Endothelial cell of umbilical vein (primary cell): ENCODE measurements around the gene ATR. TPM values are rescaled to one million over a fixed set of nuclear protein-coding genes. Genes with fewer than 3 reads are reported as not detected.
"Not testable (repeated sequence)": the region's sequence is repeated elsewhere in the genome, so short reads cannot be mapped to it uniquely, and the experiment has no call there.

Experiments used
- BruUV-seq: library from RNA; stranded (reverse); fragments of 400-500 nt; replicated peaks from 2 replicates; lab custom pipeline; 2021; lab: Mats Ljungman, UMichigan
- CTCF ChIA-PET: fragments of 300-600, 350-600 bp; sonication (Branson Sonifier 250); formaldehyde crosslinking; loops from one replicate; lab custom pipeline; 2021; ENCODE audit warnings: antibody characterized with exemption, inconsistent platforms; lab: Charles Lee
- POLR2A ChIA-PET: fragments of 300-600, 350-600 bp; sonication (Branson Sonifier 250); formaldehyde crosslinking; loops from one replicate; lab custom pipeline; 2021; ENCODE audit warnings: antibody characterized with exemption, inconsistent platforms; lab: Charles Lee
- DNase-seq: peaks from one replicate; pipeline ENCODE4 v3.0.0-alpha.2; 2011; ENCODE audit warnings: low read depth, low spot score
- FAIRE-seq: peaks from 2 replicates; lab custom pipeline; 2011; peaks lifted over from hg19 to GRCh38; lab: Jason Lieb, UNC
- H2AFZ ChIP-seq: 2 replicates; pipeline ENCODE4 v1.6.0; 2012; ENCODE audit warnings: low read depth, low read length, control low read depth, inconsistent platforms
- H3K27ac ChIP-seq: 2 replicates; pipeline ENCODE4 v1.5.1; 2011; ENCODE audit warnings: low read depth, mild to moderate bottlenecking, control low read depth, low read length, moderate library complexity; ENCODE audit not compliant: insufficient read depth
- H3K27me3 ChIP-seq, 2 experiments: 2 replicates each; pipeline versions ENCODE4 v1.6.0 to v1.6.1; 2011; ENCODE audit warnings: low read length in 2 of 2, mixed read lengths in 1 of 2; ENCODE audit not compliant: control insufficient read depth in 2 of 2, insufficient read depth in 2 of 2
- H3K36me3 ChIP-seq, 2 experiments: 2 replicates in 1 of 2; 3 replicates in 1 of 2; pipeline ENCODE4 v1.5.1; 2011; ENCODE audit warnings: low read length in 2 of 2, mild to moderate bottlenecking in 1 of 2, moderate library complexity in 1 of 2; ENCODE audit not compliant: control insufficient read depth in 2 of 2, insufficient read depth in 2 of 2; ENCODE audit errors: extremely low read depth in 1 of 2
- H3K4me1 ChIP-seq: 3 replicates; pipeline ENCODE4 v1.5.1; 2011; ENCODE audit warnings: mild to moderate bottlenecking, low read length; ENCODE audit not compliant: control insufficient read depth, insufficient read depth; ENCODE audit errors: extremely low read depth
- H3K4me2 ChIP-seq: 2 replicates; pipeline ENCODE4 v1.6.1; 2011; ENCODE audit warnings: low read length, control low read depth, mixed read lengths; ENCODE audit not compliant: insufficient read depth
- H3K4me3 ChIP-seq, 3 experiments: fragments of 200-600 bp in 1 of 3; sonication (generic), shearing (Covaris generic) in 1 of 3; replicated peaks in 1 of 3; 2 replicates each; pipeline ENCODE4 v1.5.1; 2011 to 2016; ENCODE audit warnings: control low read depth in 3 of 3, low read length in 3 of 3, mild to moderate bottlenecking in 2 of 3, inconsistent platforms in 1 of 3, low read depth in 1 of 3, moderate library complexity in 1 of 3; ENCODE audit not compliant: insufficient read depth in 1 of 3
- H3K79me2 ChIP-seq: 2 replicates; pipeline ENCODE4 v1.6.0; 2012; ENCODE audit warnings: low read length, inconsistent platforms; ENCODE audit not compliant: control insufficient read depth, insufficient read depth
- H3K9ac ChIP-seq: replicated peaks from 2 replicates; pipeline ENCODE3; 2011; ENCODE audit warnings: low read length, control low read depth; ENCODE audit not compliant: insufficient read depth; ENCODE audit errors: extremely low read depth
- H3K9me1 ChIP-seq: replicated peaks from 3 replicates; pipeline ENCODE4 v1.6.0; 2011; ENCODE audit warnings: mild to moderate bottlenecking, low read length; ENCODE audit not compliant: control insufficient read depth, insufficient read depth; ENCODE audit errors: extremely low read depth
- H3K9me3 ChIP-seq: replicated peaks from 2 replicates; pipeline ENCODE4 v1.5.1; 2012; ENCODE audit warnings: low read length, inconsistent platforms; ENCODE audit not compliant: control insufficient read depth, insufficient read depth
- H4K20me1 ChIP-seq: replicated peaks from 2 replicates; pipeline ENCODE3; 2011; ENCODE audit warnings: mild to moderate bottlenecking, low read length; ENCODE audit not compliant: control insufficient read depth, insufficient read depth; ENCODE audit errors: extremely low read depth
- EZH2 ChIP-seq: IDR thresholded peaks from 2 replicates; pipeline ENCODE4 v1.6.1; 2012; ENCODE audit warnings: borderline replicate concordance, low read depth, mild to moderate bottlenecking, moderate library complexity, low read length, inconsistent platforms; ENCODE audit not compliant: severe bottlenecking
- FOS ChIP-seq: IDR thresholded peaks from 2 replicates; pipeline ENCODE4 v1.6.1; 2011; ENCODE audit warnings: mild to moderate bottlenecking, low read length, moderate library complexity, borderline replicate concordance; ENCODE audit not compliant: insufficient read depth
- MYC ChIP-seq: IDR thresholded peaks from one replicate; pipeline ENCODE4 v1.6.1; 2011; ENCODE audit warnings: mild to moderate bottlenecking, low read depth, low read length
- POLR2A ChIP-seq: IDR thresholded peaks from 2 replicates; pipeline ENCODE4 v1.6.1; 2012; ENCODE audit warnings: low read depth, mild to moderate bottlenecking, control low read depth, low read length
- dilution Hi-C: fragments of 300-500 bp; cut with MboI; formaldehyde crosslinking; loops from one replicate; pipeline ENCODE4 v1.15.0; 2019; ENCODE audit warnings: low sequenced_read_pairs; ENCODE audit not compliant: extremely low pct_ligation_motif_present
- intact Hi-C: fragments of 100-400 bp; cut with micrococcal nuclease; formaldehyde crosslinking; loops from one replicate; pipeline ENCODE4 v1.10.0; 2022
- polyA plus RNA-seq, 4 experiments: library from polyadenylated mRNA; depleted of rRNA in 3 of 4; stranded (reverse) in 3 of 4; unstranded in 1 of 4; fragments of >200 nt; gene quantifications; 2 replicates each; pipeline versions ENCODE4 v1.2.1 to v1.2.3, GENCODE V29; 2011 to 2012; ENCODE audit warnings: missing spikeins in 1 of 4
- small RNA-seq: library from RNA; depleted of rRNA; stranded (forward); fragments of <200 nt; gene quantifications from one replicate; pipeline ENCODE3, GENCODE V24; 2012; ENCODE audit warnings: low replicate concordance, low read depth; ENCODE audit not compliant: insufficient read depth, insufficient read length
- total RNA-seq: library from RNA; stranded (reverse); gene quantifications from 2 replicates; pipeline ENCODE4 v1.2.3, GENCODE V29; 2021

Gene ATR
- total and polyA plus RNA-seq, 2 donors (not counting 3 experiments of a cell fraction or from before 2014, with no cell fraction given) = 6.3 to 23.6 TPM

DNA sequence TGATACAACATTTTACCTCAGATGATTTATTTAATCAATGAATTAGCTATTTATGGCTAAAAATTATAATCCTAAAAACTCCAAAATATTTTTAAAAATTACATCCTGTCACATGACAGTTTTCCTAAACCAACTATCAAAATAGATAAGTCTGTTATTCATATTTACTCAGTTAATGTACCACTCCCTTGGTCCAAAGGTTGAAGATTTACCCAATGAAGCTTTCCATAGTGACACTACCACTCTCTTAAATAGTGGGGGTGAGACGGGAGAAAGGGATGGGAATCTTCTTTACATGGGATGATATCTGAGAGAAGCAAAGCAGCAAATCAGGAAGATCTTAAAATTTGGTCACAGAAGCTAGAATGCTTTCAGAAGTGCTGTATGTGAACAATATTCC lies 161.2 kb downstream of the ATR start:
- POLR2A ChIA-PET = no interaction called here
- Histone ChIP-seq H3K27me3 (no peaks in the 10 kb centered on the region), H2AFZ (no peak overlapping the region), H3K4me1 (peaks cover 16% of the 10 kb centered on the region), H3K4me2 (no peak overlapping the region), H3K9me3 (no peaks in the 10 kb centered on the region), H3K4me3 (no peak overlapping the region), H4K20me1 (no peaks in the 10 kb centered on the region), H3K9me1 (no peaks in the 10 kb centered on the region), H3K9ac (no peak overlapping the region), H3K27ac (no peak overlapping the region), H3K36me3 (peaks cover 0 to 4% of the 10 kb centered on the region in 2 experiments), H3K79me2 (no peaks in the 10 kb centered on the region)
- no peak for DNase-seq
- dilution Hi-C loops (no loop called here), intact Hi-C loops (no loop called here)
- no peak for FAIRE-seq
- CTCF ChIA-PET = no interaction called here
- no peak for TF ChIP-seq MYC
- TF ChIP-seq FOS = no peak
- TF ChIP-seq POLR2A = no peak
- TF ChIP-seq EZH2 = no peak
- BruUV-seq = no TSS peak

GRCh38 chr3:142400537-142400936 lies 178.0 kb downstream of the ATR start:
- H3K36me3 ChIP-seq, H3K4me3 ChIP-seq, BruUV-seq, H3K9me1 ChIP-seq, H3K4me1 ChIP-seq, H3K27me3 ChIP-seq, H2AFZ ChIP-seq, H3K4me2 ChIP-seq, H3K9ac ChIP-seq, H3K27ac ChIP-seq, H3K9me3 ChIP-seq, DNase-seq, H3K79me2 ChIP-seq, CTCF ChIA-PET, dilution Hi-C loops, H4K20me1 ChIP-seq, POLR2A ChIA-PET, intact Hi-C loops, FAIRE-seq: not testable (repeated sequence)

Small RNA genes lying within 50 kb of the gene (small RNA-seq; reads per million reads assigned to genes)
- gene RNA5SP143 = not detected
- not detected for gene RNU1-100P
- gene RNU6-1294P = not detected

Other genes with a start within 250 kb of the ATR start
- 34.4 and 40.0 TPM in 2 replicates for gene XRN1, start 130.7 kb downstream of the ATR start, total RNA-seq
- gene XRN1, start 130.7 kb downstream of the ATR start, polyA plus RNA-seq = 3.4 and 4.4 TPM in 2 replicates
- gene PLS1, start 17.7 kb upstream of the ATR start, total RNA-seq = 1.3 and 2.9 TPM in 2 replicates
- gene PLS1, start 17.7 kb upstream of the ATR start, polyA plus RNA-seq = 0.45 and 0.59 TPM in 2 replicates
- 5.6 and 5.9 TPM in 2 replicates for gene TRPC1, start 145.3 kb upstream of the ATR start, total RNA-seq
- gene TRPC1, start 145.3 kb upstream of the ATR start, polyA plus RNA-seq = 3.0 and 3.5 TPM in 2 replicates